GM12801 (cell line): ENCODE measurements around the gene WDR86.

Experiments used
- TF ChIP-seq, protein P1 (sequence below): IDR thresholded peaks from one replicate; pipeline ENCODE4 v1.5.1; 2011; ENCODE audit warnings: control low read depth; ENCODE audit not compliant: insufficient read length; ENCODE audit errors: extremely low read depth

Gene WDR86

DNA sequence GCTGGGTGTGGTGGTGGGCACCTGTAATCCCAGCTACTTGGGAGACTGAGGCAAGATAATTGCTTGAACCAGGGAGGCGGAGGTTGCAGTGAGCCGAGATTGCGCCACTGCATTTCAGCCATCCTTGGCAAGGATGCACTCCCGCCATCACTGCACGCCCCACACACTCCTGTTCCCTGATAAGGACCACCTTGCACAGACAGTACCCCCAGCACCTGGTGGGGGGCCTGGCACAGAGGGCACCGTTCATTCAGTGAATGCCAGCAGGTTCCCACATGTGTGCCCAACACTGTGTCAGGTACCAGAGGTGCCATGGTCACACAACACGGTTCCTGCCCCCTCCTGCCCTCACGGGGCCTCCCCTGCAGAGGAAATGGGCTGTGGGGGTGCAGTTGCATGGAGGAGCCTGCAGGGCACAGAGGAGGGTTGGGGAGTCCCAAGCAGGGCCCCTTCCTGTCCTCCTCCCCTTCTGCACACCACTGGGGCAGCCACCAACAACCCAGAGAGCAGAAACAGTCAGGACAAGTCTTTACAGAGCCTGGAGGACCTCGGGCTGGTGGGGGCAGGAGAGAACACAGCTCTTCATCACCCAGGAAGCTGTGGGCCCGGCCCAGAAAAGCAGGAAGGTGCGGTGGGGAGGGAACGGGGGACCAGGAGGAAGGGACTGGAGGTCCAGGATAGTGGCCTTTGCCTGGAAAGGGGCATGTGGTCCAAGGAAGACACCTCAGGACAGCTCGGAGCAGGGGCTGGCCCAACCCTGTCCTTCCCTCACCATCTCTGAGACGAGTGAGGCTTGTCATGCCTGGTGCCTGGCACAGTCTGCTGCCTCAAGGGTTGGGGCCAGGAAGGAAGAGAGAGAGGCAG lies 23.1 kb upstream of the WDR86 start:
- TF ChIP-seq, protein P1, sequence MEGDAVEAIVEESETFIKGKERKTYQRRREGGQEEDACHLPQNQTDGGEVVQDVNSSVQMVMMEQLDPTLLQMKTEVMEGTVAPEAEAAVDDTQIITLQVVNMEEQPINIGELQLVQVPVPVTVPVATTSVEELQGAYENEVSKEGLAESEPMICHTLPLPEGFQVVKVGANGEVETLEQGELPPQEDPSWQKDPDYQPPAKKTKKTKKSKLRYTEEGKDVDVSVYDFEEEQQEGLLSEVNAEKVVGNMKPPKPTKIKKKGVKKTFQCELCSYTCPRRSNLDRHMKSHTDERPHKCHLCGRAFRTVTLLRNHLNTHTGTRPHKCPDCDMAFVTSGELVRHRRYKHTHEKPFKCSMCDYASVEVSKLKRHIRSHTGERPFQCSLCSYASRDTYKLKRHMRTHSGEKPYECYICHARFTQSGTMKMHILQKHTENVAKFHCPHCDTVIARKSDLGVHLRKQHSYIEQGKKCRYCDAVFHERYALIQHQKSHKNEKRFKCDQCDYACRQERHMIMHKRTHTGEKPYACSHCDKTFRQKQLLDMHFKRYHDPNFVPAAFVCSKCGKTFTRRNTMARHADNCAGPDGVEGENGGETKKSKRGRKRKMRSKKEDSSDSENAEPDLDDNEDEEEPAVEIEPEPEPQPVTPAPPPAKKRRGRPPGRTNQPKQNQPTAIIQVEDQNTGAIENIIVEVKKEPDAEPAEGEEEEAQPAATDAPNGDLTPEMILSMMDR, result no peak

- TF ChIP-seq, protein P1, result no peak
Measured at GRCh38 chr7:151431768-151432311, 22.0 kb upstream of the WDR86 start.

DNA sequence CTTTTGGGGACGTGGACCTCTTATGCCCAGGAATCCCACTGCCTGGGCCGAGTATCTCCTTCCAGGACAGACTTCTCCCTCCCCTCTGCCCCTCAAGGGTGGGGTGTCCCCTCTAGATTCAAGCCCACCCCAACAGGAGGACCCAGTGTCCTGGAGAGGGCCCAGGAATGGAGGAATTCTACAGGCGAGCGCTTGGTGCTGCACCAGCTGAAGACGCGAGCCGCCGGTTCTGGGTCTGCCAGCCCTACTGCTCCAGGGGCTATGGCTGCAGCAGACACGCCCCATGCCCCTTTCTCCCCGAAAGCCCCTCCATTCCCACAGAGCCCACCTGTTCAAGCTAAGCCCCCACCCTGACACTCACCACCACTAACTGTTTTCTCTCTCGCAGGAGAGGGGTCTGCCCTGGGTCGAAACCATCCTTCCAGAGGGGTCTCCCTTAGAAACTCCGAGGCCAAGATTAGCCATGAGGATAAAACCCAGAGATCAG lies 21.5 kb upstream of the WDR86 start:
- TF ChIP-seq, protein P1, result no peak

DNA sequence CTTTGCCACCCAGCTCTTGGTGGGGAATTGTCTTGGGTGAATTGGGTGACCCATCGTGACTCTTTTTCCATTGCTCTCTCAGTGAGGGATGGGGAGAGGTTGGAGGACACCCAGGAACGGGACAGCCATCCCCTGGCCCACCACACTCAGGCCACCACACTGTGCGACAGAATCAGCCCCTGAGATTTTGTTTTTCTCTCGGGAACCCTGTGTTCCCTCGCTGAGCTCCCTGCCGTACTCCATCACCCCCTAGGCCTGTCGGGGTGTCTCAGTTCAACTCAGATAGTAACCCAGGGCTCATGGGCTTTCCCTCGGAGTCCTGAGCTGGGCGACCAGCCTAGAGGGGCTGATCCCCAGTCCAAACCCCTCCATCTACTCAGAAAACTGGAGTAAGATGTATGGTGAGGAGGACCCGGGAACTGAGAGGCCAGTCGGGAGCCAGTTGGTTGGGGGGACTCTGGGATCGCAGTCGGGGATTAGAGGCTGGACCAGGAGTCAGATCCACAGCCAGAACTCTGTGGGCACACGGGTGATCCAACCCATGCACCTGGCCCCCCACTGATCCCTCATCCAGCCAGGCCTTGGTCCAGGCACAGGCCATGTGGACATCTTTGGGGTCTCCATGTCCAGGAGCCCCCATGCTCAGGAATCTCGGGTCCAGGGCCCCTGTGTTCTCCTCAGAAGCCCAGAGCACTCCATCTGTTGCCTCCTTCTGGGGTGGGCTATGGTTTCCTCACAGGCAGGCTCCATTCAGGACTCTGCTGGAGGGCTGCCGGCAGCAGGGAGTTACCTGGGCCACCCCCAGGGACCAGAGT lies 20.8 kb upstream of the WDR86 start:
- TF ChIP-seq, protein P1, result no peak

DNA sequence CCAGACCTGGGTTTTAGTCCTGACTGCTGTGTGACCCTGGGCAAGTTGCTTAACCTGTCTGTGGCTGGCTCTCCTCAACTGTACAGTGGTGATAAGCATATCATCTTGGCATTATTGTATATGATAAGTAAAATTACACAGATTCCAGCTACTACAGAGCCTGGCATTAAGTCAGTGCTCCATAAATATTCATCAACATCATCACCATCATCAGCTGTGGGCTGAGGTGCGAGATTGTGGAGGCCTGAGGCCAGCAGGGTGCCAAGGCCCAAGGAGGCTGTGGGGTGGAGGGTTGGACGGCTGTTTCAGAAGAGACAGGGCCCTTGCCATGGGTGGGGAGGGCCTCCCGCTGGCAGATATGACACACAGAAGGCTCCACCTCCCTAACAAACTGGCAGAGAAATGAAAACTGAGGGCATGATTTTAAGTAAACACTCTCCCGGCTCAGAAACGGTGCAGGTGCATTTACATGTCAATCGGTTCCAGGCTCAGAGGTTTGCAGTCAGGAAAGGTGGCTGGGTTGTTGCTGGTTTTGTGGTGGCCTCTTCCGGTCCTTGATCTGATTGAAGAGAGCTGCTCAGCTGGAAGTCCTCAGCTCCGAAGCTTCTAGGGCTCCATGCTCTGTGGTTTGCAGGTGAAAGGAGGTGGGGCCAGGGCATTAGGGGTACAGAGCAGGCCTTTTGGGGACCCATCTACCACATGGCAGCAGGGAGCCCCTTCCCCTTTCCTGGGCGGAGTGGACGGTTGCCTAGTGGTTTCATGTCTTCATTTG lies 19.9 kb upstream of the WDR86 start:
- TF ChIP-seq, protein P1, result no peak

GRCh38 chr7:151429237-151429559 lies 19.4 kb upstream of the WDR86 start:
- TF ChIP-seq, protein P1, result no peak
